Smooth muscle cell of the umbilical artery (primary cell): ENCODE results near the gene ERCC5. TPM values are rescaled to one million over a fixed set of nuclear protein-coding genes. Genes with fewer than 3 reads are reported as not detected.

Experiments
- total RNA-seq: library from RNA; depleted of rRNA; stranded (reverse); fragments of >200 nt; gene quantifications from 2 replicates; pipeline ENCODE4 v1.2.3, GENCODE V29; 2014

The ERCC5 gene
- 84.1 and 106 TPM in 2 replicates for total RNA-seq

GRCh38 chr13:102845630-102846260, at the start of gene ERCC5:
Gene ERCC5 (plus strand): TSS chr13:102846032. CDS start chr13:102846267, 235 bp downstream.

GRCh38 chr13:102798581-102799425, 47.0 kb upstream of the ERCC5 start, which contains the start of the genes BIVM and POGLUT2:
Gene BIVM (plus strand): TSS chr13:102799119. CDS start chr13:102807268, 8,149 bp downstream.
Gene POGLUT2 (minus strand): TSS chr13:102798976. CDS start chr13:102798670, 306 bp downstream.

Other genes starting within 250 kb of the ERCC5 start
- 41.0 and 76.9 TPM in 2 replicates for gene TPP2, start 249.0 kb upstream of the ERCC5 start, total RNA-seq
- gene METTL21C, start 151.0 kb upstream of the ERCC5 start, total RNA-seq = not detected in 2 replicates
- gene TEX30, start 72.2 kb upstream of the ERCC5 start, total RNA-seq = 13.1 and 20.9 TPM in 2 replicates
- 68.9 and 74.7 TPM in 2 replicates for gene POGLUT2, start 47.1 kb upstream of the ERCC5 start, total RNA-seq
- 31.8 and 44.9 TPM in 2 replicates for gene BIVM, start 46.9 kb upstream of the ERCC5 start, total RNA-seq
- not detected in 2 replicates for gene SLC10A2, start 220.4 kb downstream of the ERCC5 start, total RNA-seq